Measurements from ENCODE around the gene SULT2B1. TPM values are rescaled to one million over a fixed set of nuclear protein-coding genes. Genes with fewer than 3 reads are reported as not detected.
"Not testable (repeated sequence)": the region's sequence is repeated elsewhere in the genome, so short reads cannot be mapped to it uniquely, and the experiment has no call there.

Gene SULT2B1
- polyA plus RNA-seq, 1 donor from 2014 or later, result not detected

GRCh38 chr19:48516536-48516935 is 35.4 kb upstream of the SULT2B1 start:
- Histone ChIP-seq H2AFZ (ENCODE audit: low read depth, low read length) (no peak overlapping the region), H3K27ac (ENCODE audit: low read length) (no peak overlapping the region)
- TF ChIP-seq RAD21 (conservative IDR thresholded peaks at IDR 0.05), result no peak
- no peak for TF ChIP-seq MXI1 (conservative IDR thresholded peaks at IDR 0.05; ENCODE audit: poor library complexity, severe bottlenecking)

GRCh38 chr19:48518207-48518606 is 33.8 kb upstream of the SULT2B1 start:
- H3K27me3 ChIP-seq (ENCODE audit: insufficient read depth, low read depth, low read length), result no peaks in the 10 kb centered on the region
- no peaks in the 10 kb centered on the region for H3F3A ChIP-seq (ENCODE audit: insufficient read depth, low read length, poor library complexity, severe bottlenecking)
- no peak for TF ChIP-seq SMC3 (conservative IDR thresholded peaks at IDR 0.05; ENCODE audit: poor library complexity)
- TF ChIP-seq MXI1 (conservative IDR thresholded peaks at IDR 0.05; ENCODE audit: poor library complexity, severe bottlenecking), result no peak
- TF ChIP-seq TAF1 (IDR thresholded peaks at IDR 0.05; ENCODE audit: low read depth), result no peak
- no peak for TF ChIP-seq EP300 (conservative IDR thresholded peaks at IDR 0.05; ENCODE audit: poor library complexity, severe bottlenecking)
- TF ChIP-seq EZH2 (IDR thresholded peaks at IDR 0.05; ENCODE audit: borderline replicate concordance, insufficient read depth, low read length, poor library complexity, severe bottlenecking), result no peak
- no peak for TF ChIP-seq CTCF (IDR thresholded peaks at IDR 0.05; ENCODE audit: poor library complexity, severe bottlenecking)
- TF ChIP-seq POLR2AphosphoS5 (IDR thresholded peaks at IDR 0.05), result no peak
- no peak for TF ChIP-seq RAD21 (conservative IDR thresholded peaks at IDR 0.05)
- TF ChIP-seq REST (IDR thresholded peaks at IDR 0.05; ENCODE audit: borderline replicate concordance), result no peak
- H3K36me3 ChIP-seq (ENCODE audit: insufficient read depth, low read length), result no peaks in the 10 kb centered on the region
- no peak overlapping the region for H3K4me2 ChIP-seq (ENCODE audit: low read length)
- H2AFZ ChIP-seq (ENCODE audit: low read depth, low read length), result no peak overlapping the region
- H3K9ac ChIP-seq (ENCODE audit: low read length), result no peak overlapping the region
- H3K9me3 ChIP-seq (ENCODE audit: low read length), result no peaks in the 10 kb centered on the region
- no peak overlapping the region for H3K4me3 ChIP-seq (ENCODE audit: low read length)
- no peak overlapping the region for H3K27ac ChIP-seq (ENCODE audit: low read length)
- H4K20me1 ChIP-seq (ENCODE audit: insufficient read depth), result no peaks in the 10 kb centered on the region
- H3K9me2 ChIP-seq (ENCODE audit: insufficient read depth, low read length), result no peaks in the 10 kb centered on the region
- no peaks in the 10 kb centered on the region for H3K79me2 ChIP-seq (replicated peaks; ENCODE audit: insufficient read depth, low read length)

More at GRCh38 chr19:48516536-48516935, 35.4 kb upstream of the SULT2B1 start:
- Histone ChIP-seq H3K9ac (ENCODE audit: low read length) (no peak overlapping the region), H3K79me2 (replicated peaks; ENCODE audit: insufficient read depth, low read length) (no peaks in the 10 kb centered on the region), H3K4me3 (ENCODE audit: low read length) (no peak overlapping the region), H3K9me2 (ENCODE audit: insufficient read depth, low read length) (no peaks in the 10 kb centered on the region), H4K20me1 (ENCODE audit: insufficient read depth) (no peaks in the 10 kb centered on the region), H3K4me2 (ENCODE audit: low read length) (no peak overlapping the region), H3K9me3 (ENCODE audit: low read length) (no peaks in the 10 kb centered on the region), H3K27me3 (ENCODE audit: insufficient read depth, low read depth, low read length) (no peaks in the 10 kb centered on the region), H3K36me3 (ENCODE audit: insufficient read depth, low read length) (no peaks in the 10 kb centered on the region), H3F3A (ENCODE audit: insufficient read depth, low read length, poor library complexity, severe bottlenecking) (no peaks in the 10 kb centered on the region)

- not testable (repeated sequence) for H3K9me2 ChIP-seq (ENCODE audit: insufficient read depth, low read length); H3K9ac ChIP-seq (ENCODE audit: low read length); H3K27me3 ChIP-seq (ENCODE audit: insufficient read depth, low read depth, low read length); H3K79me2 ChIP-seq (replicated peaks; ENCODE audit: insufficient read depth, low read length); H3K9me3 ChIP-seq (ENCODE audit: low read length); H3K27ac ChIP-seq (ENCODE audit: low read length); H3K4me2 ChIP-seq (ENCODE audit: low read length); H4K20me1 ChIP-seq (ENCODE audit: insufficient read depth); H3K4me3 ChIP-seq (ENCODE audit: low read length); H2AFZ ChIP-seq (ENCODE audit: low read depth, low read length); H3F3A ChIP-seq (ENCODE audit: insufficient read depth, low read length, poor library complexity, severe bottlenecking); H3K36me3 ChIP-seq (ENCODE audit: insufficient read depth, low read length)
Measured at GRCh38 chr19:48519426-48519825, 32.5 kb upstream of the SULT2B1 start.

Measured in neural cell (in vitro differentiated cells).